Measurements from ENCODE around the gene CEP135. TPM values are rescaled to one million over a fixed set of nuclear protein-coding genes. Genes with fewer than 3 reads are reported as not detected.

The CEP135 gene
- total RNA-seq, 1 experiment from 2014 or later = 19.1 TPM

DNA sequence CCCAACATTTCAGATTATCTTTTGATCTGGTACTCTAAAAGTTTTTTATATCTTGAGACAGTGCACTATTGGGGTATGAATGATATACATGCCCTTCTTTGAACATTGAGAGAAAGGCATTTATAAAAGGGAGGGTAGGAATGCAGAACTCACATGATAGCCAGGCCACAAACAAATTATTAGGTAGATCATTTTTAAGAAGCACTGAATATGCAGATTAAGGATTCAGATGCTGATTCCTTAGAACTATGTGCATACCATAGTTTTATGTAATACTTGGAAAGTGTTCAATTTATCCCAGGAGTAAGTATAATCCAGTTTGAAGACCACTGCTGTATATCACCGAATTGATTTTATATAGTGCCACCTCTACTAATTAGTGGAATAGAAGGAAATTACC lies 18.6 kb downstream of the CEP135 start:
- peaks cover 10% of the 10 kb centered on the region; the same call in 1 of the 2 replicates for H3K36me3 ChIP-seq (ENCODE audit: low read depth, low read length)
- no peak overlapping the region for H3K27ac ChIP-seq (ENCODE audit: low read length)
- H3K4me1 ChIP-seq (ENCODE audit: insufficient read depth, low read length) = no peaks in the 10 kb centered on the region
- no peak overlapping the region for H2AFZ ChIP-seq (ENCODE audit: low read length)
- no peak overlapping the region for H3K4me3 ChIP-seq (ENCODE audit: low read length)
- TF ChIP-seq EZH2 (IDR thresholded peaks at IDR 0.05; ENCODE audit: low read length, unreplicated experiment) (no peak), EZH2phosphoT487 (IDR thresholded peaks at IDR 0.05; ENCODE audit: borderline replicate concordance, low read length) (no peak), CTCF (conservative IDR thresholded peaks at IDR 0.05; ENCODE audit: low read depth, low read length) (no peak)
- CTCF ChIA-PET = no interaction called here
- ATAC-seq = no peak
- no peak overlapping the region for H3K9ac ChIP-seq (ENCODE audit: low read length)
- intact Hi-C loops (cut with micrococcal nuclease) = no loop called here
- POLR2A ChIA-PET (ENCODE audit: unreplicated experiment) = no interaction called here
- H3F3A ChIP-seq (ENCODE audit: low read length, unreplicated experiment) = no peaks in the 10 kb centered on the region
- no peak overlapping the region for H3K4me2 ChIP-seq (ENCODE audit: low read length)
- H4K20me1 ChIP-seq (ENCODE audit: low read length) = no peaks in the 10 kb centered on the region
- H3K79me2 ChIP-seq (ENCODE audit: low read length) = no peaks in the 10 kb centered on the region
- H3K9me3 ChIP-seq (ENCODE audit: low read length) = no peaks in the 10 kb centered on the region
- no peak for DNase-seq
- no peaks in the 10 kb centered on the region for H3K9me2 ChIP-seq (replicated peaks; ENCODE audit: low read length)
- no TSS peak for BruUV-seq (replicated peaks)
- H3K27me3 ChIP-seq (ENCODE audit: low read length) = no peaks in the 10 kb centered on the region

DNA sequence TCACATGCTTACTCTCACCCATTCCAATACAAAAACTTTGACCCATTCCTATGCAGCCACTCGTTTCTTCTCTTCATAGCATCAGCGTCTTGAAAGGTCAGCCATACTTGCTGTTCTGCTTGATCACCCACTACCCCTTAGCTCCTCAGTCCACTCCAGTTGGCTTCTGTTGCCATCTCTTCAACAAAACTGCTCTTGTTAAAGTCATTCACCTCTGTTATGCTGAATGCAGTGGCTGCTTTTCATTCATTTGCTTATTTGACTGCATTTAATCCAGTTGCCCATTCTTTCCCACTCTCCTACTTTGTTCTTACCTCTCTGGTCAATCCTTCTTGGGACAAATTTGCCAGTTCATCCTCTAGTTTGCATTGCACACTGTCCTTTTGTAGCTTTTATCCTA lies 24.9 kb downstream of the CEP135 start:
- no peak overlapping the region for H3K4me2 ChIP-seq (ENCODE audit: low read length)
- H3K4me3 ChIP-seq (ENCODE audit: low read length) = no peak overlapping the region
- no peaks in the 10 kb centered on the region for H3K9me2 ChIP-seq (replicated peaks; ENCODE audit: low read length)
- H3K4me1 ChIP-seq (ENCODE audit: insufficient read depth, low read length) = no peaks in the 10 kb centered on the region
- H2AFZ ChIP-seq (ENCODE audit: low read length) = no peak overlapping the region
- TF ChIP-seq EZH2 (IDR thresholded peaks at IDR 0.05; ENCODE audit: low read length, unreplicated experiment) = no peak
- no peak for TF ChIP-seq EZH2phosphoT487 (IDR thresholded peaks at IDR 0.05; ENCODE audit: borderline replicate concordance, low read length)
- TF ChIP-seq CTCF (conservative IDR thresholded peaks at IDR 0.05; ENCODE audit: low read depth, low read length) = no peak
- ATAC-seq = no peak
- intact Hi-C loops (cut with micrococcal nuclease) = no loop called here
- no TSS peak for BruUV-seq (replicated peaks)
- no peak overlapping the region for H3K9ac ChIP-seq (ENCODE audit: low read length)
- ChIA-PET CTCF (no interaction called here), POLR2A (ENCODE audit: unreplicated experiment) (no interaction called here)
- H3K9me3 ChIP-seq (ENCODE audit: low read length) = no peaks in the 10 kb centered on the region
- peaks cover 3% of the 10 kb centered on the region; the same call in 1 of the 2 replicates for H3K36me3 ChIP-seq (ENCODE audit: low read depth, low read length)
- no peak for DNase-seq
- no peaks in the 10 kb centered on the region for H3K27me3 ChIP-seq (ENCODE audit: low read length)
- no peak overlapping the region for H3K27ac ChIP-seq (ENCODE audit: low read length)
- no peaks in the 10 kb centered on the region for H3K79me2 ChIP-seq (ENCODE audit: low read length)
- no peaks in the 10 kb centered on the region for H3F3A ChIP-seq (ENCODE audit: low read length, unreplicated experiment)
- no peaks in the 10 kb centered on the region for H4K20me1 ChIP-seq (ENCODE audit: low read length)

GRCh38 chr4:55977811-55978210 lies 29.1 kb downstream of the CEP135 start:
- Histone ChIP-seq H3K9me2 (replicated peaks; ENCODE audit: low read length) (no peaks in the 10 kb centered on the region), H3K9me3 (ENCODE audit: low read length) (no peaks in the 10 kb centered on the region), H3K9ac (ENCODE audit: low read length) (no peak overlapping the region), H3F3A (ENCODE audit: low read length, unreplicated experiment) (no peaks in the 10 kb centered on the region), H3K4me3 (ENCODE audit: low read length) (no peak overlapping the region), H3K4me2 (ENCODE audit: low read length) (no peak overlapping the region), H3K27me3 (ENCODE audit: low read length) (no peaks in the 10 kb centered on the region), H3K36me3 (ENCODE audit: low read depth, low read length) (peaks cover 14% of the 10 kb centered on the region; the same call in 1 of the 2 replicates), H3K4me1 (ENCODE audit: insufficient read depth, low read length) (no peaks in the 10 kb centered on the region), H3K27ac (ENCODE audit: low read length) (no peak overlapping the region), H4K20me1 (ENCODE audit: low read length) (no peaks in the 10 kb centered on the region), H3K79me2 (ENCODE audit: low read length) (no peaks in the 10 kb centered on the region), H2AFZ (ENCODE audit: low read length) (no peak overlapping the region)
- TF ChIP-seq EZH2phosphoT487 (IDR thresholded peaks at IDR 0.05; ENCODE audit: borderline replicate concordance, low read length) = no peak
- TF ChIP-seq EZH2 (IDR thresholded peaks at IDR 0.05; ENCODE audit: low read length, unreplicated experiment) = no peak
- TF ChIP-seq CTCF (conservative IDR thresholded peaks at IDR 0.05; ENCODE audit: low read depth, low read length) = no peak
- DNase-seq (no peak), ATAC-seq (no peak)
- ChIA-PET CTCF (no interaction called here), POLR2A (ENCODE audit: unreplicated experiment) (no interaction called here)
- intact Hi-C loops (cut with micrococcal nuclease) = no loop called here
- BruUV-seq (replicated peaks) = no TSS peak

Measured in PC-3 (cell line).